OCI-M1 (cell line): ENCODE data around the gene KIAA0319L.

Experiments used
- DNase-seq: peaks from one replicate; lab custom pipeline; 2025; lab: John Stamatoyannopoulos, UW

The KIAA0319L gene

GRCh38 chr1:35536556-35537162, 20.5 kb downstream of the KIAA0319L start:
- no peak for DNase-seq

GRCh38 chr1:35535243-35535642, 22.0 kb downstream of the KIAA0319L start:
- no peak for DNase-seq

- DNase-seq = peak; percentile 31
Measured at GRCh38 chr1:35533586-35533985, 23.6 kb downstream of the KIAA0319L start.

GRCh38 chr1:35532497-35533223, 24.5 kb downstream of the KIAA0319L start:
- DNase-seq = no peak

GRCh38 chr1:35531368-35531767, 25.8 kb downstream of the KIAA0319L start:
- no peak for DNase-seq

GRCh38 chr1:35530946-35531345, 26.3 kb downstream of the KIAA0319L start:
- no peak for DNase-seq

GRCh38 chr1:35530168-35530567, 27.0 kb downstream of the KIAA0319L start:
- no peak for DNase-seq

GRCh38 chr1:35524106-35524505, 33.1 kb downstream of the KIAA0319L start:
- no peak for DNase-seq

- DNase-seq = no peak
Measured at GRCh38 chr1:35519432-35519831, 37.8 kb downstream of the KIAA0319L start.

- DNase-seq = no peak
Measured at GRCh38 chr1:35518183-35518582, 39.0 kb downstream of the KIAA0319L start.

- DNase-seq = no peak
Measured at GRCh38 chr1:35511305-35511704, 45.9 kb downstream of the KIAA0319L start.

GRCh38 chr1:35509558-35509957, 47.6 kb downstream of the KIAA0319L start:
- DNase-seq = no peak

GRCh38 chr1:35507947-35508346, 49.3 kb downstream of the KIAA0319L start:
- DNase-seq = peak; percentile 25

- DNase-seq = peak; percentile 65
Measured at GRCh38 chr1:35506960-35507912, 50.0 kb downstream of the KIAA0319L start.

- DNase-seq = peak; percentile 59
Measured at GRCh38 chr1:35505911-35506798, 51.0 kb downstream of the KIAA0319L start.

- no peak for DNase-seq
Measured at GRCh38 chr1:35502242-35502641, 55.0 kb downstream of the KIAA0319L start.

GRCh38 chr1:35500439-35500838, 56.8 kb downstream of the KIAA0319L start:
- DNase-seq = peak; percentile 19

- peak; percentile 92 for DNase-seq
Measured at GRCh38 chr1:35499652-35500176, 57.5 kb downstream of the KIAA0319L start.

- no peak for DNase-seq
Measured at GRCh38 chr1:35499231-35499630, 58.0 kb downstream of the KIAA0319L start.

- DNase-seq = no peak
Measured at GRCh38 chr1:35497571-35497970, 59.6 kb downstream of the KIAA0319L start.

- DNase-seq = no peak
Measured at GRCh38 chr1:35490250-35490649, 67.0 kb downstream of the KIAA0319L start.
